HPDE6-E6E7 (cell line): ENCODE measurements around the gene ACY1.

ENCODE experiments used
- DNase-seq: peaks from one replicate; pipeline ENCODE4 v3.0.0; 2011; ENCODE audit warnings: missing footprints; ENCODE audit errors: extremely low spot score

The ACY1 gene

DNA sequence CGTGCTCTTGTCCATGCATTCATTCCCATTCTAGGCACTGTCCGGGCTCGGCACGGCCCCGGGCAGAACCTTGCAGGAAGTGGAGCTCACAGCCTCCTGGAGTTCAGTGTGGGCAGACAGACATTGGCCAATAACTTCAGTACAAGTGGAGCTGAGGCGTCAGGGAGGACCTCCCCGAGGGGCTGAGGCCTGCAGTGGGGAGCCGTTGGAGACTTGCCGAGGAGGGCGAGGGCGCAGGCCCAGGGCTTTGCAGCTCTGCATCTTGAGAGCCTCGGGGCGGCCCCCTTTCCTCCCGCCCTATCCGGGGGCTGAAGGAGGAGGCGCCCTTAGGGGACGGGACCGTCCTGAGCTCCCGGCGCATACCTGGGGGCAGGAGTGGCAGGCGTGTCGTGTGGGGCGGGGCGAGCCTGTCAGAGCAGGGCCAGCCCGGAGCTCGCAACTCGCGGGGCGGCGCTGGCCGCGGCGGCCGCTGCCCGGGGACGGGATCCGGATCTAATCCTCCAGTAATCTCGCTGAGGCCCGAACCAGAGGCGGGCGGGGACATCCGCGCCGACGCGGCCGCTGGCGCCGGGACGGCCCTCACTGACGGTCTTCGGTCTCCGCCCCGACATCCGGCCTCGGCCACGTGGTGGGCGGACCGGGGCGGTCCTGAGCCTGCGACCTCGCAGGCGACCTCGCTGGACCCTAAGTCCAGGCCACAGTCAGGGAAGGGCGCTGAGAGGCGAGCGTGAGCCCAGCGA is at the start of gene ACY1:
TSS of gene ACY1 (plus strand) at position 698 of the 740 bp plus-strand sequence. CDS start 530 bp downstream, outside the sequence.
- DNase-seq = peak; percentile 81

GRCh38 chr3:51934139-51934850 is 49.0 kb upstream of the ACY1 start:
- DNase-seq = no peak

GRCh38 chr3:51934991-51935885 is 48.1 kb upstream of the ACY1 start:
- no peak for DNase-seq

DNA sequence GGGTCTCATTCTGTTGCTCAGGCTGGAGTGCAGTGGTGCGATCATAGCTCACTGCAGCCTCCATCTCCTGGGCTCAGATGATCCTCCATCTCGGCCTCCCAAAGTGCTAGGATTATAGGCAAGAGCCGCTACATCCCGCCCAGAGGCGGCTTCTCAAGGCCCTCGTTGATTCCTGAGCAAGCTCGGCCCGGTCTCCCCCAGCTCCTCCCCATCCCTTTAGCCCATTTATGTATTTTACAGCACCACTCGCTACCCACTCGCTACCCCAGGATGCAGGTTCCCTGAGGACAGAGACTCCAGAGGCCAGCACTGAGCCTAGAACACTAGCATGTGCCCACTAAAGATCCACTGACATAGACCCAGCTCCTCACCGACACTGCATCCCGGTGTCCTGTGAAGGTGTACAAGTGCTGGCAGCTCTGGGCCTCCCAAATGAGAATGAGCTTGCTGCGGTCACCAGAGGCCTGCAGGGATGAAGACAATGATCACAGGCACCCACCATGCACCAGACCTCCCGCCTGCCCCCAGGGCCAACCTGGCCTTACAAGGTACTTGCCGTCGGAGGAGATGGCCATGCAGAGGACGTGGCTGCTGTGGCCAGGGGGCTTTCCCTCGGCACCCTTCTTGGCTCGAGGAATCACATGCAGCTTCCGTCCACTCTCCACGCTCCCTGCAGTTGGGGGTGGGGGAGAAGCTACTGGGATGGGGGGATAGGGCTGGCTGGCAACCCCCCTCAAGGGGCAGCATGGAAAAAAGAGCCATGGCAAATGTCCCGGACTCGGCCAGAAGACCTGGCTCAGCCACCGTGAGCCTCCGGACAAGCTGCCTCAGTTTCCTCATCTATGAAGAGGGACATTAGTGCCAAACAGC is 47.2 kb upstream of the ACY1 start:
- DNase-seq = no peak

- DNase-seq = no peak
Observed at GRCh38 chr3:51937014-51937413, 46.3 kb upstream of the ACY1 start.

DNA sequence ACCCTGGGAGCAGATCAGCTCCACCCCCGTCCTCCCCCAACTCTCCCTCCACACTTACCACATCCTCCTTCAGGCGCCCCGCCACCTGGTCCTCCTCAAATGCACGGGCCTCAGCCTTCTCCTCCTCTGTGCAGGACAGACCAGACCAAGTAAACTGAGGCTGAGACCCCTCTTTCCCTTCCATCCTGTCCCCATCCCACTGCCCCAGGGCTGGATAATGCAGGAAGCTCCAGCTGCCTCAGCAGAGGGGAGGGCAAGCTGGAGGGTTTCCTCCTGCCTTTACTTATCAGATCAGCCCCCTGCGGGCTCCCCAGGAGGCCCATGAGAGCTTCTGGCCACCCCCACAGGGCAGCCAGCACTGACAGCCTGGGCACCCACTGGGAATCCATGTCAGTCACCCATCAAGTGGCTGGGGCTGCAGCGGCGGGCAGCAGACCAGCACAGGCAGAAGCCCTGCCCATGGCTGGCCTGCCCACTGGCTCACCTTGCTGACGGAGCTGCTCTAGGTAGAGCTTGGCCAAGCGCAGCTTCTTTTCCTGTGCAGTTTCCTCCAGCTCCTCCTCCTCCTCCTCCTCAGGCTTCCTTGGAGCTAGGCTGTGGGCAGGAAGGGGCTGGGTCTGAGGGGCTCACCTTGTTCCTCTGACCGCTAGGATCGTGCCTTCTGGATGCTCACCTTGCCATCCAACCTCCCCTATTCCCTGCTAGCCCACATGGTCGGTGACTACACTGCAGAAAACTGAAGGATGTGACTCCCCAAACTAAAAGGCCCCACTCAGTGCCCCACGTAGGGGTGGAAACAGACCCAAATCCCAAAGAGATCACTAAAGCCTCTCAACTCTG is 45.5 kb upstream of the ACY1 start:
- DNase-seq = no peak

DNA sequence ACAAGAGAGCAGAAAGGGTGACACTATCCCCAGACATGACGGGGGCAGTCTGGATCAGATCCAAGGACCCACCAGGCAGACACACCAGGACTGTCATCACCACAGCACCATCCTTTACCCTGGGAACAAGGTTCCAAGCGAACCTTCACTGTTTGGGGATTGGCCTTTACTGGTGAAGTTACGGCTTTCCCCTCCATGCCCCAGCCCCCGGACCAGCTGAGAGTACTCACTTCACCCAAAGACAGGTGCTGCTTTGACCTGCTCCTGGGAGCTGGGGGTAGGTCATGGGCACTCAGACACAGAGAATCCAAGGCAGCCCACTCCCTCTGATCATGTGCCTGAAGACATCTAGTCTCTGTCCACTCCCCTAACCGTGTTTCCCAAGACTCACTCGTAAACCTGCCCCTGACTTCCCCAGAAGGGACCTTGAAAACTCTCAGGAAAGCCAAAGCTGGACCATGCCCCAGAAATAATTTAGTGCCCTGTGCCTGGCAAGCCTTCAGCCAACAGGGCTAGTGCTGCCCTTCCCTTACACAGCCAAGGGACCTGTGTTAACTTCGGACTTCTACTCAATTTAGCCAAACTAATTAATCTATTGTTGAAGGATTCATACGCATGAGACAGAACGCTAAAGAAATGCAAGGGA is 44.4 kb upstream of the ACY1 start:
- no peak for DNase-seq

DNA sequence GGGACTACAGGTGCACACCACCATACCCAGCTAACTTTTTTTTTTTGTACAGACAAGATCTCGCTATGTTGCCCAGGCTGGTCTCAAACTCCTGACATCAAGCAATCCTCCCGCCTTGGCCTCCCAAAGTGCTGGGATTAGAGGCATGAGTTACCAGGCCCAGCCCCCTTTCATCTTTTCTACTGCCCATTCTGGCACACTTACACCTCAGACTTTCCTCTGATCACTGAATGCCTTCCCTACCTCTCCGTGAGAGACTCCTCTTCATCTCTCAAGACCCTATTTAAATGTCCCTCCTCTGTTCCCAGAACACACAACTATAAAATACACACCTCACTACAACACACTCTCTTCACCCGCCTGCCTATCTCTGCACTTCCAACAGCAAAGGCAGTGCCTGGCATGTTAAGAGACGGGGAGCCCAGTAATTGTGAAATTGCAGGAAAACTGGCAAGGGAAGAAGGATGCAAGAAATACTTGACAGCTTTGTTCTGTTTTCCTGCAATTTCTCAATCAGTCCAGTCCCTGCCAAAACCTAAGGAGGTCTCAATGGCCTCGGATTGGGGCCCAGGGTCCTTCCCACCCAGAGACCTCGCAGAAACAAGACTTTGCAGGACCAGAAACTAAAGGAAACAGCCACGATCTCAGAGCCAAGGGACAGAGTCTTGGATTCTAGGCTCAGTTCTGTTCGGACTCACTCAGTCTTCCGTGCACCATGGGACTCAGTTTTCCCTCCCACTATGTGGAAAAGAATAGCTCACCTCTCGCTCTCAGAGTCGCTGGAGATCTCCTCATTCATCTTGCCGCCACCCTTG is 42.5 kb upstream of the ACY1 start:
- no peak for DNase-seq

DNA sequence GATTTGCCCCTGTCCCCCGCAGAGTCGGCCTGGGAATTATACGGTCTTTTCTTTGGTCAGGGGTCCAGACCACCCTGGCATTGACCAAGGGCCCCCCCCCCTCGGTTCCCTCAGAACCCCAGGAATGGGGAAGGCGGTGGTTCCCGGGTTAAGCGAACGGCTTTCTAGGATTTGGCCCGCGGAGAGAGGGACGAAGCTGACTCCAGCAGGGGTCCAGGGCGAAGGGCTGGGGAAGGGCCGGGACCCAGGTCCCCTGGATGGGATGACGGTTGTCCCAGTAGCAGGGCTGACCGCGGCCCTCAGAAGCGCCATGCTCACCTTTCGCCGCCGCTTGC is 41.9 kb upstream of the ACY1 start:
- no peak for DNase-seq

DNA sequence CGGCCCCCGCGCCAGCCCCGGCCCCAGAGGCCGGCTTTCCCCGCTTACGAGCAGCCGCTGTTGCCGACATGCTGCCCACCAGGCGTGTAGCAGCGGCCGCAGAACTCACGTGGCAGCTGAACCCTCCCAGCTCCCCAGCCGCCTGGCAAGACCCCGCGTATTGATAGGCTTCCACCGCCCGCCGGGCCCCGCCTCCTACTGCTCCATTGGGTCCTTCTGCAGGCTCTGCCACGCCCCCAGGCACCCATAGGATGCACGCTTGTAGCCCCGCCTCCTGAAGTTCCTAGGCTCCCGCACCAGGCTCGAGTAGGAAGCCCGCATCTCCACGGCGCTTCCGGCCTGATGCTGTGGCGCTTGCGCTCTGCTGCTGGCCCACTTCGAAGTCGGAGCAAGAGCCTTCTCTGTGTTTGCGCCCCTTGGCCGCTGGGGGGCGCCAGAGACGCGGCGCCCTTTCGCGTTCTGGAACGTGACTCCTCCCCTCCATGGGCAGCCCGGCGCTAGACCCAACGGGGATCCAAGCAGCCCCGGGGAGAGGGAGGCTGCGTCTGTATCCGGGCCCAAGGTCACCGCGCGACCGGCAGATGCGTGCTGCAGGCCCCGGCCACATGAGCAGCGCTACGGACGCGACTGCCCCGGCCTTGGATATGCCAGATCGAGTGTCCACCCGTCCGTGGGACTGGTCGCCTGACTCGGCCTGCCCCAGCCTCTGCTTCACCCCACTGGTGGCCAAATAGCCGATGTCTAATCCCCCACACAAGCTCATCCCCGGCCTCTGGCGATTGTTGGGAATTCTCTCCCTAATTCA is 41.3 kb upstream of the ACY1 start, which contains the start of the genes PARP3 and RRP9:
TSS of gene PARP3 (plus strand) at position 566 of the 805 bp plus-strand sequence. CDS start 993 bp downstream, outside the sequence.
TSS of gene RRP9 (minus strand) at position 107 of the 805 bp plus-strand sequence. CDS start at position 70, 37 bp downstream.
- DNase-seq = peak; percentile 88

GRCh38 chr3:51942603-51943450 is 40.5 kb upstream of the ACY1 start:
- peak; percentile 62 for DNase-seq

GRCh38 chr3:51943451-51944391 is 39.6 kb upstream of the ACY1 start:
- no peak for DNase-seq

- no peak for DNase-seq
Observed at GRCh38 chr3:51944451-51945021, 38.8 kb upstream of the ACY1 start.

DNA sequence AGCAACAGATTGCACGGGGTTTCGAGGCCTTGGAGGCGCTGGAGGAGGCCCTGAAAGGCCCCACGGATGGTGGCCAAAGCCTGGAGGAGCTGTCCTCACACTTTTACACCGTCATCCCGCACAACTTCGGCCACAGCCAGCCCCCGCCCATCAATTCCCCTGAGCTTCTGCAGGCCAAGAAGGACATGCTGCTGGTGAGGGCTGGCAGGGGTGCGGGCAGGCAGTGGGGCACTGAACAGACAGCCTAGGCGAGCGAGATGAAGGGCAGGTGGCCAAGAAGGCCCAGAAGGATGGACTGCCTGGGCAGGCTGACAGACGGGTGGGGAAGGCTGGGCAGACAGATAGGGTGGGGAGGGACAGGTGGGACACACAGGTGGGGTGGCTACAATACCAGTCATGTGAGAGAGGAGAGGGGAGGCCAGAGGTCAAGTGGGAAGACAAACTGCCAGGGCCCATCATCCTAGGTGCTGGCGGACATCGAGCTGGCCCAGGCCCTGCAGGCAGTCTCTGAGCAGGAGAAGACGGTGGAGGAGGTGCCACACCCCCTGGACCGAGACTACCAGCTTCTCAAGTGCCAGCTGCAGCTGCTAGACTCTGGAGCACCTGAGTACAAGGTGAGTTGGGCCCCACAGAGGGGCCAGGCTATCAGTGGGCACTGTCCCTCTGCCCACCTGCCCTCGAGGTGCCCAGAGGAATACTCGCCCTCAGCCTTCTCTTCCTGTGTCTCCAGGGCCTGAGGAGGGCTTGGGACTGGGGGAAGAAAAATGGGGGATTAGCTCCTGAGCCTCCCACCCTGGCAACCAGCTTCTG is 38.1 kb upstream of the ACY1 start:
- DNase-seq = no peak
